MM.1S (cell line): Measurements from ENCODE around the gene DGKI.

ENCODE experiments used
- CTCF ChIP-seq: fragments of 300-600 bp; sonication (generic); IDR thresholded peaks from 2 replicates; pipeline ENCODE4 v1.5.1; 2016; ENCODE audit warnings: antibody characterized with exemption, low read length, mixed read lengths
- EZH2 ChIP-seq: fragments of 300-600 bp; sonication (generic); optimal IDR thresholded peaks from 2 replicates; pipeline ENCODE3; 2017; ENCODE audit warnings: low read depth, mild to moderate bottlenecking, antibody characterized with exemption, low read length, mixed read lengths
- EZH2phosphoT487 ChIP-seq: fragments of 300-600 bp; sonication (generic); IDR thresholded peaks from 2 replicates; pipeline ENCODE4 v1.6.1; 2018; ENCODE audit warnings: antibody characterized with exemption, low read length

GRCh38 chr7:137539111-137539715 lies 307.6 kb downstream of the DGKI start:
- TF ChIP-seq CTCF = no peak
- TF ChIP-seq EZH2 = no peak
- TF ChIP-seq EZH2phosphoT487 = no peak
